NOMO-1 (cell line): ENCODE measurements around the gene KRT83.
"Not testable (repeated sequence)": the region's sequence is repeated elsewhere in the genome, so short reads cannot be mapped to it uniquely, and the experiment has no call there.

Experiments
- DNase-seq, 2 experiments: peaks; one replicate each; lab custom pipeline; 2025; ENCODE audit not compliant: unreplicated experiment in 2 of 2; lab: John Stamatoyannopoulos, UW

KRT83 gene

DNA sequence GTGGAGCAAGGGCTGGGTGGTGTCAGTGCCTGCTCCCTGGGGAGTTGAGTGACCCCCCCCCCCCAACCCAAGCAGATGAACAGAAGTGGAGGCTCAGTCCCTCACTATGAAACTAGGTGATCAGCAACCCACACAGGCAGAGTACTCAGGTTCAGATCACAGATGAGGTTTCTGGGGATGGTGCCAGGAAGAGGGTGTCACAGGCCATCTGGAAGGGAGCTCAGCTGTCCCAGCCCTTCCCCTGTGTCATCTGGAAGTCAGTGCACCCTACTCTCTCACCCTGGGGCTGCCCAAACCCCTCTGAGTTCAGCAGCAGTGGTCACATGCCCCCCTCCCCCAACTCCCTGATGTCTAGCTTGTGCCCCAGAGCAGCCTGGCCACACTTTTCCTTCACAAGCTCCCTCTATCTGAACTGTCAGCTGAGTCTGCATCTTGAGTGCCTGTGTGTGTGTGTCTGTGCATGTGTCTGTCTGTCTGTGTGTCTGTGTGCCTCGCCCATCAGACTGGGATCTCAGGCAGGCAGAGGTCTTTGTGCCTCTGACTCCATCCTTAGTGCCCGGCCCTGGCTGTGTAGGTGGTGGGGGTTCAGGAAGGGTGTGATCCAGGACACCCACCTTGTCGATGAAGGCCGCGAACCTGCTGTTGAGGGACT lies 30.6 kb downstream of the KRT83 start:
- not testable (repeated sequence) for DNase-seq

DNA sequence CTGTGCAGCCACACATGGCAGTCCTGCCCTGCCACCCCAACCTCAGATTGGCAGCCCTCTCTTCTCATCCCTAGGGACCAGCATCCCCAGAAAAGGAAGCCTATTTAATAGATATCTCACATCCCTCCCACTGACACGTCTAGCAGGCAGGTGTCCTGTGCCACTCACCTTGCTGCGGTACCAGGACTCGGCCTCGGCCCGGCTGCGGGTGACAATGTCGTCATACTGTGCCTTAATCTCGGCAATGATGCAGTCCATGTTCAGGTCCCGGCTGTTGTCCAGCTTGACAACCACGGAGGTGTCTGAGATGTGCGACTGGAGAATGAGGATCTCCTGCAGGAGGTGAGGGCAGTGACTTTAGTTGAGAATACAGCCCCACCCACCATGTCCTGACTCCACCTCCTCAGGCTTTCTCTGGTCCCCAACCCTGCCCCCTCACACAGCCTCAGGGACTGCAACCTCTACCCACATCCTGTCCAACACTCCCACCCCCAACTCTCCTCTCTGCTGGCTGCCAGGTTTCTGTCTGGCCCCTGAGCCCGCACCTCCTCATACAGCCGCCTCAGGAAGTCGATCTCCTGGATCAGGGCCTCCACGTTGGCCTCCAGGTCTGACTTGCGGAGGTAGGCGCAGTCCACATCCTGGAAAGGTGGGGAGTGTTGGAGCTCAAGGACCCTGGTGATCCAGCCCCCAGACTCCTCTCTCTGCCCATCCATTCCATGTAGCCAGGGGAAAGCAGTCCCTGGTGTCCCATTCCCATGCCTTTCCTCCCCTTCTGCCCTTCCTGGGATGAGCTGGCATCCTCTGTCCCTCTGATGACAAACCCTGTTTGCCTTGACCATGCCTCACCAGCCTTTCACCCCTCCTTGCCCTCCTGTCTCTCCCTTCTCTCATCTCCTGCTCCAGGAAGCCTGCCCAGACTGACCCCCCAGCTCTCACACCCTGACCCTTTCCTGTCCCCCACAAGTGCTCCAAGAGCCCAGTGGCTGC lies 33.1 kb downstream of the KRT83 start:
- peak in 1 of 2 experiments; percentile 10 for DNase-seq

DNA sequence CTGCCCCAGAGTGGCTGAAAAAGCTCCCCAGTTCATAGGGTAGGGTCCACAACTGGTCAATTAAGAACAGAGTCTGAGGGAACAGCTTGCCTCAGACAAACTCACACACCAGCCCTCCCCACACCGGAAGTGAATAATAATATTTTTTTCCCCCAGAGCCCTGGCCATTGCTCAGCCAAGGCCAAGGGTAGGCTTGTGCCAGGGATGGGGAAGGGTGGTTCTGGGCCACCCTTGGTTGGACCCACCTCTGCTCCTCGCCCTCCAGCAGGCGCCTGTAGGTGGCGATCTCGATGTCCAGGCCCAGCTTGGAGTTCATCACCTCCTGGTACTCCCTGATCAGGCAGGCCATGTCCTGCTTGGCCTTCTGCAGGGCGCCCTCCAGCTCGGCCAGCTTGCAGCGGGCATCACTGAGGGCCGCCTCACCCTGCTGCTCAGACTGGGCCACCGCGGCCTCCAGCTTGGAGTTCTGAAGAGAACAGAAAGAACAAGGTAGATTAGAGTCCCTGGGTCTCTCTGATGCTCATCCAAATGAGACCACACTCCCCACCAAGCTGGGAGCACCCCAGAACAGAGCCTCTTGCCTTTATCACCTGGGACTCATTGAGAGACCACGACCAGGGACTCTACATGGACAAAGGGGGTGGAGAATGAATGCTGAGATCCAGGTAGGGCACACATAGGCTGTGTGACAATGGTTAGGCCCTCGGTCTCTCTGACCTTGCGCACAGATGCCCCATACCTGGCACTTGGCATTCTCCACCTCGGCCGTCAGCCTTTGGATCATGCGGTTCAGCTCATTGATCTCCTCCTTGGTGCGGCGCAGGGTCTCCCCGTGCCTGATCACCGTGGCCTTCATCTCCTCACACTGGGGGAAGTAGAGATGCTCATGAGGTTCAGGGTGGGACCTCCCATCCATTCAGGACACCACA lies 34.1 kb downstream of the KRT83 start:
- DNase-seq = not testable (repeated sequence)

DNA sequence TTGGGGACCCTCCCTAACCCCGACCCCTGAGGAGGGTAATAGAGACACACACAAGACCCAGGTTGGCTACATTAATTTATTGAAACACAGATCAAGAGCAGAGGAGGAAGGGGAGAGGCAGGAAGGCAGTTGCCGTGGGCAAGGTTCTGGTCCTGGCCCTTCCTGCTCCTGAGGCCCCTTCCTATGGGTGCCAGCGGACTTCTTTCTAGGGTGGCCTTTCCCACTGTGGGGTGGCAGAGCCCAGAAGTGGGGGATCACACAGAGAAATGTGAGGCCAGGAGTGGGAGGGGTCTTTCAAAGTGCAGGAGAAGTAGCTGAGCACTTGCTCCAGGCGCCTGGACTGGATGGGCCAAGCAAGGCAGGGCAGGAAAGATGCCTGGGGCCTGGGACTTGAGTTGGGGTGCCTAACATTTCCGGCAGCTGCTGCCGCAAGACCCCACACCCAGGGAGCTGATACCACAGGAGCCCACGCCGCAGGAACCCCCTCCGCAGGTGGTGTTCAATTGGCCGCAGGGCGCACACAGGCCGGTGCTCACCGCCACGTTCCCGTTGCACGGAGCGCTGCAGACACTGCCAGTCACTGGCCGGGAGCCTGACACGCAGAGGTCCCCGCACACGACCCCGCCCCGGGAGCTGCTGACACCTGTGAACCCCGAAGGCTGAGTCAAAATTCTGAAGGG lies 35.2 kb downstream of the KRT83 start:
- DNase-seq = no peak

DNA sequence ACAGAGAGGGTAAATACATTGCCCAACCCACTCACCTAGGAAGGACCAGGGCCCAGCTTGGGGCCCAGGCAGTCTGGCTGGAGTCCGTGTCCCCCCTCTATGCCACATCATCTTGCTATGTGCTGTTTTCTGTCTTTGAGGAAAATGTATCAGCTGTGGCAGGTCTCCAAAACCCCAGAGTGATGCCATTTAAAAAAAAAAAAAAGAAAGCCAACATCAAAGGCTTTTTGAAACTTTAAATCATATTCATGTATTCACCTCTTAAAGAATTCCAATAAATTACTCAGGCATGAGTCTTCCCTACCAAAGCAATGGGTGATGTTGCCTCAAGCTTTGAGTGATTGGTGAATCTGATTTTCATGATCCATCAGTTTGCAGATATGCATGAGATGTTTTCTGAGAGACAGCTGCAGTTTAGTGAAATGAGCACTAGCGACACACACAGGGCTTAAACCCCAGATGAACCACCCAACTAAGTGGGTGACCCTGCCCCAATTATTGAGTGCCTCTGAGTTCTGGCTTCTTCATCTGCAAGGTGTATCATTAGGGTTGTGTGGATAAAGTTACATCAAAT lies 35.9 kb downstream of the KRT83 start:
- no peak for DNase-seq

DNA sequence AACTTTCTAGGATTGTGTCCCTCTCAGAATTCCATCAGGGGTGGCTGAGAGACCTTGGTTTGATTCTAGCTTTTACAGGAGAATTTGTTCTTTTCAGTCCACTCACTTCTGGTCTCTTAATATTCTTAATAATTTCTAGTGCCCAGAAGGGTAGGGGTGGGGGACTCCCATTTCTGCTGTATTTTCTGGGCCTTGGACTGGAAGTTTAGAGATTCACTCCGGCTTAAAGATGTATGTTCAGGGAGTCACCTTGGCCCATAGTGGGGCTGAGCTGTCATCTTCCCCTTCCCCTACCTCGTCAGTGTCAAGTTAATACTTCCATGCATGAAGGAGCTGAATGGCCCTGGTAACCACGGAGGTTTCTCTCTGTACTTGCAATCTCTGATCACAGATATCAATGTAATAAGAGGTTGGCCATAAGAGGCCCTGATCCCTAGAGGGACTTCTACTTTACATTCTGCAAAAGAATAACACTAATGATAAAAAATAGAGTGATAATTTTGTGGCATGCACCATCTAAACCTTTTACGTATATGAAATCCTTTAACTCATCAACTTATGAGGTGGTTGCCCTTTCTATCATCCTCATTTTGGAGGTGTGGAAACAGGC lies 36.5 kb downstream of the KRT83 start:
- no peak for DNase-seq

DNA sequence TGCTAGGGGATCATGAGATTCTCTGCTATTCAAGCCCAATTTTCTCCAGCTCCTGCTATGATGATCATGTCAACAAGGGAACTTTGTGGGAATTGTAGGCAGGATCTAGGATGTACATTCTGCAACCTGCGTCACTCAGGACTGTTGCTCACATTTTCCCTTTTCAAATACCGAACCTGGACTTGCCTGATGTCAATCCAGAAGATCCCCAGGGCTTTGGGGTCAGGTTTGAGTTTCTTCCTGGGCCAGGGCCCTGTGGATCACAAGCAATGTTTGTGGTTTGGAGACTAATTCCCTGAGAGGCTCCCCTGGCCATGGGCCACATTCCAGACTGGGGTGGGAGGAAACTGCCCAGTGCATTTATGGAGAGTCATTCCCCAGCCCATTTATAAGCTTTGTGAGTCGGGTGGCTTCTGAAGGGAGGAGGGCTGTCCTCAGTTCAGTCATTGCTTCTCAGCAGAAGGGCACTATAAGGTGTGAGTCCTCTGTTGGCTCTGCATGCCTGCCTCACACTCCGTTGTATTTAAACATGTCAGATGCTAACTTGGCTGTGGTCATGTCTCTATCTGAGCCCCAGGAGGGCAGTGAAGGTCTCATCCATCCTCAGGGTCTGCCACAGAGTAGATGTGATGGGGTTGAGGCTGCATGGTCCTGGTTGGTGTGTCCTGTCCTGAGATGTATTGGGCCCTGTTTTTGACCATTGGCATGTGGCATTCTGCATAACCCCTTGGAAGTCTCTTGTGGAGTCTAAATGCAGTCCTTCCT lies 40.2 kb downstream of the KRT83 start:
- no peak for DNase-seq

DNA sequence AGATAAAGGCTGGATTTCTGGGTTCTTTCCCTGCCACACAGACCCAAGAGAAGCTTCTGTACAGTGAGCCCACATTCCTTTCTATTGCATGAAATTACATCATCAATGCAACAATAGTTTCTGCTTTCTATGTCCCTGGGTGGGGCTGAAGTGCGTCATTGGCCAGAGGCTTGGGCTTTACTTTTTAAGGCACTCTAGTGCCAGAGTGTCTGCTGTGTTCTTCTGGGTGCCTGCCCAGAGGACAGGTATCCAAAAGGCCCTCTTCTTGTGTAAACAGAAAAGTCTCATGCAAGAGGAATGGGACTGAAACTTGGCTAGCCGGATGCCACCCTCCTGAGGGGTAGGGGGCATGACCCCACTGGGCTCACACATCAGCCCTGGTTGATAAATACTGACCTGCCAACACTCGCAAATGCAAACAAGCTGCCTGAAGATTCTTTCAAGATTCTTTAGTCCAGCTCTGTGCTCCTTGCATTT lies 40.8 kb downstream of the KRT83 start:
- peak; percentile 53 to 66 for DNase-seq

DNA sequence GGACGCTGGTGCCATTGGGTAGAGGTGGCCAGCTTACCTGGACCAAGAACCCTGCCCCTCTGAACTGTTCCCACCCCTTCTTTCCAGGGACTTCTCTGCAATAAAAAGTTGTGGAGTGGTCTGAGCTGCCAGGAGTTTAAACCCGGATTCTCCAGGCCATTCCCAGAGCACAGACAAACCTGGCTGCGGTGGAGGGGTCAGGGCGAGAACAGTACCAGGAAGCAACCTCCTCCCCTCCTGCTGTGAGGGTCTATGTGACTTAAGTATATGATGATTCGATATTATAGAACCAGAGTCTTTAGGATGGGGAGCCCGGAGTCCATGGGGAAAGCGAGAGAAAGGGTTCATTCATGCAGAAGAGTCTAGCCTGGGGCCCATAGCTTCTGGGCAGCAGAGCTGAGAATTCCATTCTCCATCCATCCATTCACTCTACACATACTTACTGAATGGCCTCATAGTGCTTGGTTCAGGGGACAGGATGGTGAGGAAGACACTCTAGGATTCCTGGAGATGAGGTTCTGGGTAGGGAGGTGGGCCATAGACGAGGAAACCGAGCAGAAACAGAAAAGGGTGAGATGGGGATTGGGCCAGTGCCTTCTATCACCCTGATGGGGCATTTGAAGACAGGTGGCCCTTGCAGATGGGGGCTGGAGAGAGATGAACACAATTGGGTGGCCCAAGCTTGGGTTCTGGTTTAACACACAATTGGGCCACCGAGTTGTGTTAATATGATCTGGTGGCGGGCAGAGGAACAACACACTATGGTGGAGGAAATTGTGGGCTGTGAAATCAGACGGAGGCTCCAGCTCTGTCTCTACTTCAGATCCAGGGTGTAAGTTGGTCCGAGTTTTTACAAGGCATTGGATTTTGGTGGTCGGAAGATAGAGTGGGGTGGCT lies 41.5 kb downstream of the KRT83 start:
- no peak for DNase-seq

DNA sequence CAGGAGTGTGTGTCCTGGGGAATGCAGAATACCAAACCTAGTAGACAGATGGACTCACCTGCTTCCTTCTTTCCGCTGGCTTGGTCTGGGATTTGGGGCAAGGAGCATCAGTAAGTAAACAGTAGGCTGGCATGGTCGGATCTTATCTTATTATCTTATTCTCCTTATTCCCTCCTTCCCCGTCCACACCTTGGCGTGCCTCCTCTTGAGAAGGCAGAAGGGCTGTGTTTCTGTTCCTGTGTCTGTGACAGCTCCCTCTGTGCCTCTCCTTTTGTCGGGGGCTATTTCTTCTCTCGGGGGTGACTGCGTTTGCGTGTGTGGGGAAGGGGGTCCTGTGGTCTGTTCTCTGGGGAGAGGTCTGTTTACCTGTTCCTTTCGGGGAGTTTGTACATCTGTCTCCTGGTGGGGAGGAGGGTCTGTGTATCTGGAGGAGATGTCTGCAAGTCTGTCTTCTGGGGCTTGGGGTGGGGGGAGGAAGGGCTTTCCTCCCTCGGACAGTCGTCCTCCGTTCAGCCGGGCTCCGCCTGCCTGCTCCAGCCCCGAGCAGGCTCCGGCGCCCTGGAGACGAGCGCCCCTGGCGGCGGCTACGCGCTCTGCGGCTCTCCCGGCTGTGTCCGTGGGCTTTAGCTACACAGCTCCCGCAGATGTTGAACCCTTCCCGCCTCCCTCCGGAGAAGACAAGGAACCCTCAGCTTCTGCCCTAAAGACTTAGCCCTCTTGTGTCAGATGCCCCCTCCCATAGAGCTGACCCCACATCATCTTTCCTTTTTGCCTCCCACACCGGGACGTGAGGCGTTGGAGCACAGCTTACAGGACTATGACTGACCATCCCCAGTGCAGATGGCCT lies 42.4 kb downstream of the KRT83 start:
- DNase-seq = peak; percentile 44 to 73

DNA sequence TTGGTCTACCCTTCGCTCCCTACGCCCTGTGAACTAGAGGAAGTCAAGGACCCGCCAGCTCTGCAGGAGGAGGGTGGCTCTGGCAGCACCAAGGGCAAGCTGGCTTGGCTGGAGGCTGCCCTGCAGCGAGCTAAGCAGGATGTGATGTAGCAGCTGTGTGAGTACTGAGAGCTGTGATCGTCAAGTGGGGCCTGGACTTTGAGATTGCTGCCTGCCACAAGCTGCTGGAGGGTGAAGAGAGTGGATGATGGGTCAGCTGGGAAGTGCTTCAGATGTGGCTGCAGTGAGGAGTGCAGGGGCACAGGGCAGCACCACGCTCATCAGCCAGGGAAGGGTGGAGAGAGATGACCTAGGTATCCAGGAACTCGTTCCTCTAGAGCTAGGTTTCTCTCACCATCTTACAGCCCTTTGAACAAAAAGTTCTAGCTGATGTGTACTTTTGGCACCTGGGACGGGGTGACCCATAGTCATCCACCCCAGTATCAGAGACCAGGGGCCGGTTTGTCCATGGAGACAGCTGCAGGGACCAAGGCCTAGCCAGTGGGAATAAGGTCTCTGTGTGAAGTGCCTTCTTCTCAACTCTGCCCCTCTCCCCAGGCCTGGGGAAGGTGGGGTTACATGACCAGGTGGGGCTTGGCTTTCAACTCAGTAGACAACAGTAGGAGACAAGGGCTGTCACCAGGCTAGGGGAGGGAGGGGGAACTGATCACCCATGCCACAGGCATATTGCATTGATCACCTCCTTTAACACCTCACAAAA lies 43.5 kb downstream of the KRT83 start:
- DNase-seq = no peak

DNA sequence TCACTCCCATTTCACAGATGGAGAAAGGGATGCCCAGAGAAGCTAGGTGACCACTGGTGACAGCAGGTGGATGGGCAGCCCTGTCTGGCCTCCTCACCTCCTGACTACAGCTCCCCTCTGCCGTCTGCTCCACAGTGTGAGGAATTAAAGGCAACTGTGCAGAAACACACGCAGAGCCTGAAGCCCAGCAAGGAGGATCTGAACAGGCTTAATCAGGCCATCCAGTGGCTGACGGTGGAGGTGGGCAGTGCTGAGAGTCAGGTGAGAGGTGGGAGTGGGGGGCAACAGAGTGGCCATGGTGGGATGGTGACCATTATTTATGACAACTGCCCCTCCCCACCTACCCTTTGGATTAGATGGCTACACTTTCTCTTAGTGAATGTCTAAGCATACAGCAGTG lies 45.5 kb downstream of the KRT83 start:
- no peak for DNase-seq

DNA sequence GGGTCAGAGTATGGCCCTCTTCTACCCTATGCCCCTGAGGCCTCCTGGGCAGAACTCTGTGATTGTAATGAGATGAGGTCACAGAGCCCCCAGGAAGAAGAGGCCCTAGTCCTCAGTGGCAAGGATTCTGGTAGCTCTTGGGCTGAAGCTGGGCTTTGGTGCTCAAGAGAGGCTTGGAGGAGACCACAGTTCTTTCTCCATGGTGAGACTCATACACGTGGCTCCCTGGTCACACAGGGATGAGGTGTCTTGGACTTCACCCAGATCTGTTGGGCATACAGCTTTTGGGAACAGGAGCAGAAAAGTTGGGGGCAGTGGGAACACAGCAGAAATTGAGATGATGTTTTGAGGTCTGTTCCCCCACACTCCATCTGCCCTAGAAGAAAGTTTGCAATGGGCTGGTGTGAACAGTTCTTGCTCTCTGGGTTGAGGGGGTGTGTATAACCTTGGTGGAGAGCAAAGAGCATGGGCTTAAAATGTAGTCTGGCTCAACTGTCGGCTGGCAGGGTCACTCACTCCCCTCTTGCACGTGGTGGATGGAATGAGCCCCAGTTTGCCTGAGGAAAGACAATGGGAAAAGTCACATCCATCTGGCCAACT lies 46.6 kb downstream of the KRT83 start, which contains the start of gene KRT86:
Gene KRT86 (plus strand): TSS at position 125 of the 600 bp plus-strand sequence. CDS start 27,272 bp downstream, outside the sequence.
- no peak for DNase-seq

DNA sequence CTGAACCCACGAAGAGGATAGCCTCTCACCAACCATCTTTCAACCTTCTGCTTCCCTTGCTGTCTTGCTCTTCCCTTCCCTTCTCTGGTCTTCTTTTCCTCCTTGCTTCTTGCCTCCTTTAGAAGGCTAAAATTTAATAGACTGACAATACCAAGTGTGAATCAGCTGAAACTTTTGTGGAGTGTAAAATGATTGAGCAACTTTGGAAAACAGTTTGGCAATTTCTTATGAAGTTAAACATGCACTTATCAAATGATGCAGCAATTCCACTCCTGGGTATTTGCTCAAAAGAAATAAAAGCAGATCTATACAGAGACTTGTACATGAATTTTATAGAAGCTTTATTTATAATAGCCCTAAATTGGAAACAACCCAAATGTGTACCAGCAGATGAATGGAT lies 50.0 kb downstream of the KRT83 start:
- no peak for DNase-seq

DNA sequence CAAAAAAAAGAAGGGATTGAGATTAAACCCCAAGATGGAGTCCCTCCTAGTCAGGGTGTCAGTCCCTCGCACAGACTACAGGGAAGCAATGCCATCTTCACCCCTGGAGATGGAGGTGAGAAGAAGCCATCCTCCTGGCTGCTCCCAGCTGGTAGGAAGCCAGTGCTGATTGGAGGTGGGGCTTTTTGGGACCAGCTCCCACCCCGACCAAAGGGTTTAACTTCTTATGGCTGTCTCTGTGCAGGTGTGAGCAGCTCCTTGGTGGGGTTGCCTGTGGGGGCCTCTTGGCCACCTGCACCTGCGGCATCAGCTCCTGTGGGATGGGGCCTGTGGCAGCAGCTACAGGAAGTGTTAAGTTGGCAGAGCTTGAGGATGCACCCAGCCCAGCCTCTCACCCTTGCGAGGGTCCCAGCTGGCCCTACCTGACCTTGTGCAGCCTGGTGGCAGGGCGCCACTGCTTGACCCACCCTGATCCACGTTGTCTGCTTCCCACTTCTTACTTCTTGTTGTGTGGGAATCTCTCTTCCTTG lies 50.6 kb downstream of the KRT83 start:
- no peak for DNase-seq
